NCI-H1930 (cell line): ENCODE data around the gene SMPX.

Source experiments
- DNase-seq, 2 experiments: peaks; one replicate each; lab custom pipeline; 2025; lab: John Stamatoyannopoulos, UW

The SMPX gene

DNA sequence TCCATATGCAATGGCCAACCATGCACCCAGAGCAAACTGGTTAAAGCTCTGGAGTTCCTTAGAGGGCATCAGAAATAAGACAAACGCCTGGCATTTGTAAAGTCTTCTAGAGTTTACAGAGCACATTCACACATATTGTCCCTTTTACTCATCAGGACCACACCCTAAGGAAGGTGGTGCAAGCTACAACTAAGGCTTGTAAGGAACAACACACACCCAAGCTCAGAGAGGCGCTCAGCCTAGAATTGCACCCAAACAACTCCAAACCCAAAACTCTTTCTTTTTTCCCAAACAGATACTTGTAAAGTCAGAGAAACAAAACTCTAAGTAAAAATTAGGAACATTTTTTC lies 46.1 kb downstream of the SMPX start:
- no peak for DNase-seq

DNA sequence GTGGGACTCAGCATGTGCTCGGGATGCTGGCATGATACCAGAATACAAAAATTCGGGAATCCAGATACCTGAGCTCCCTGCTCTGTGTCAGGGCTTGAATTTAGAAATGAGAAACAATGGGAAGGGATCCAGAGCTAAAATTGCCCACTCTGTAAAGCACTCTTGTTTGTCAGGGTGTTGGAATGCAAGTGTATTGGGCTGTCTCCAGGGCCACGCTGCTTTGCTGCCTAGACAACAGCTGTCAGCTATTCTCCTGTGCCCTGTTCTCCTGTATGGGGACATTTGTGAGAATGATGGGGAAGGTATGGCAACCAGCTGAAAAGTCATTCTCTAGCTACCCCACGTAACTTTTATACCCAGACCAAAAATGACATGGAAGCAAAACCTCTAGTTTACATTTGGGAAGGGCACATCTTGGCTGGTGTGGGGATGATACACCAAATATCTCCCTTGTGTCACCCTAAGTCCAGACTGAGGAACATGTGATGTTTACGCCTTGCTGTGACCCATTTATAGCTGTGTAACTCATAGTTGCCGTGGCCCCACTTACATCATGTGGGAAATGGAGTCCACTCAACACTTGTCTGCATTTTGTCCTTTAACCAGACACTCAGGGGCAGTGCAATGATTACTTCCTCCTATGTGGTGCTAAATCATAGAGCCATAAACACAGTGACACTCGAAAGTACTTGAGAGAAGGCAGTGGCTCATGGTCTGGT lies 46.6 kb downstream of the SMPX start:
- DNase-seq, result no peak

DNA sequence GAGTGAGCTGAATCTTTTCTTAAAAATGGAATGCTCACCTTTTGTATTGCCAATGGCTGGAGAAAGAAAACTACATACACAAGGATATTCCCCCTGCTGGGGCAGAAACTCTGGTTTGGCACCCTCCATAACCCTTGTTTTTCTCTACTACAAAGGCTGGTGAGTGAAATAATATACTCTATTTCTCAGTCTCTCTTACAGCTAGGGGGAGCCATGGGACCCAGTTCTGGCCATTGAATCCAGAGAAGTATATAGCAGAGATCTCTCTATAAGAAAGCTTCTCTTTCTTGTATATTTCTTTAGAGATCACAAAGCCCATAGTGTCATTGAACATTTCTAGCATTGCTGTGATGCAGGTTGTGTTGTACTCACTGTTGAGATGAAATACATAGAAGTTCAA lies 49.8 kb downstream of the SMPX start:
- DNase-seq, result no peak

DNA sequence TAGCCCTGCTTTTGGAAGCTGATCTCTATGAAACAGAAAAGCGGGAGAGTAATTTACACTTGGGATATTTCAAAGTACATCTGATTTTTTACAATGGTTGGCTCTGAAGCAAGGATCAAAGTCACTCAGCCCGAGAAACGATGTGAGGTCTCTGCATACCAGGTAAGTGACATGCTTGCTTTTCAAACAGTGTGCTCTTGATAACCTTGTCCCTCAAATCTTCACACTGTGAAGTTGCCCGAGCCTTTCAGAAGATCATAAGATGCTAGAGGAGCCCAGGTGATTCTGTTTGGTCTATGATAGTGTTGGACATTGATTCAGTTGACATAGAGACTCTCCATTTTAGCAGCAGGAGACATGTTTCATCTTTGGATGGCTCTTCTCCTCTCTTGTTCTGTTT lies 52.7 kb downstream of the SMPX start:
- no peak for DNase-seq

DNA sequence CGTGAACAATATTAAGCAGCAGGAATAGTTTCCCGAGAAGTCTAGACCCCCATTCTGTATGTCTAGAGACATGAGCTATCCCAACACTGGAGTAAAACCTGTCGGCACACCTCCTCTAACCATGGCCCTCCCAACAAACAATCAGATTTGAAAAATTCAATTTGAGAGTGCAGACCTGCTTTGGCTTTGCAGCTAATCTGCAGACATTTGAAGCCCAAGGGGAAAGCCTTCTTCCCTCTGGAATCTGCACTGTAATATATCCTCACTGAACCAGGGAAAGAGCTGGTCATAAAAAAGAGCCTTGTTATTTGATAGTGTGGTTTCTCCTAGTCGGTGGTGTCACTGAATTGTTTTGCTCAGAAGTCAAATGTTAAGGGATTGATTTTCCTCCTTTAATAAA lies 55.2 kb downstream of the SMPX start:
- no peak for DNase-seq

DNA sequence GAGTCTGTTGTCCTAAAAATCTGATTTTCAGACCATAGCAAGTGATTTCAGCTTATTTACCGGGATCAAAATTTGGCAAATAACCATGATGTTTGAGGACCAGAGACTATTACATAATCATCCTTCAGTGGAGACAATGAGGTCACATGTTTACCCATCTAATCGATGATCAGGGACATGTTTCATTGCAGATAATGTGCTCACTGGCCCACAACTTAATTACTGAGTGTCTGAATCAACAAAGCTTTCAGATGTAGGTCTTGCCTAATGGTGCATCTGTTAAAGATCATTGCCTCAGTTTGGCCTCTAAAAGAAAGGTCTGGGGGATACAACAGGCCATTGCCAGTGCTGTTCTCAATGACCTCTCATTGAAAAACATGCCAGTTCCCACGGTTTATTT lies 56.9 kb downstream of the SMPX start:
- no peak for DNase-seq

DNA sequence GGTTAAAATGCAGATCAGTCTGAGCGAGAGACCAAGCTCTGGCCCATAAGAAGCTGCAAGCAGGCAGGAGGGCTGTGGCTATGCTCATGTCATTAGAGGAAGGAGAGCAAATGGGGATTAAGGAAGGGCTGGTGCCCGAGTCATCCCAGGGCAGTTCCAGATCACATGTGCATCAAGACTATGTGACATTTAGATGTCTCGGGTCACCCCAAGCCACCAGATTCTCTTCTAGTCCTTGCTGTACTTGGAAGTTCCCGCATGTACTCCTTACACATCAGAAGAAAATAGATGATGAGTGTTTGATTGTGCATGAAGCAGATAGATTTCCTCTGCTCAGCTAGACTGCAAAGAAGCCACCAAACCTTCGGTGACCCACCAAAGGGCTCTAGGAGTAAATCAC lies 57.6 kb downstream of the SMPX start:
- DNase-seq, result no peak

DNA sequence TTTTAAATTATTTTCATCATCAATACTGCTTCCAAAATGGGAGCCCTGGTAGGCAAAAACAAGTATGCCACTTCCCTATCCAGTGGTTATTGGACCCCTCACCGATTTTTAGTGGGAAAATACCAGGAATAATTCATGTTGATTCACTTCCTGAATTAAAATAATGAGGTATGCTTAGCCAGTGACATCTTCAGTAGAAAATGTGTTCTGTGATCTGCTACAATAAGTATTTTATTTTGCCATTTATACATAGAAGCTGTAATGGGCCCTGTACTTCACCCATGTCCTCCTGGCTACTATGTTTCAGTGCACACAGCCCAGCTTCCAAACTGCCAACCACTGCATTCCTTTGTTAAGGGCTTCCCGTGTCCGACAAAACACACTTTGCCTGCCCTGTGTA lies 58.8 kb downstream of the SMPX start:
- no peak for DNase-seq

DNA sequence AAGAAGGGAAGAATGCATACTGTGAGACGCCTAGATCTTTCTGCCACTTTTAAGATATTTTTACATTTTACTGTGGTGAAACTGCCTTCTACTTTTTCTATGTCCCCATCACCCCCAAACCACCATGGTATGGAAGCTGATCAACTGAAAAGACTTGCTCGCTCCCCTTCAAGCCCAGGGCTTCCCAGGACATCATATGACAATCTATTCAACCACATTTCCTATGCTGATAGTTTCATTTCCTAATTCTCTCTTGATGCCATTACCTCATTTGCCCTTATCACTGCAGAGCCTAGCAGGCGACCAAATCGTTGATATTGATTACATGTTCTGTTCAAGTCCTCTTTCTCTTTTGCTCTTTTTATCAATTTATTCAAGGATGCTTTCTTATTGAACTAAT lies 59.6 kb downstream of the SMPX start:
- DNase-seq, result no peak

DNA sequence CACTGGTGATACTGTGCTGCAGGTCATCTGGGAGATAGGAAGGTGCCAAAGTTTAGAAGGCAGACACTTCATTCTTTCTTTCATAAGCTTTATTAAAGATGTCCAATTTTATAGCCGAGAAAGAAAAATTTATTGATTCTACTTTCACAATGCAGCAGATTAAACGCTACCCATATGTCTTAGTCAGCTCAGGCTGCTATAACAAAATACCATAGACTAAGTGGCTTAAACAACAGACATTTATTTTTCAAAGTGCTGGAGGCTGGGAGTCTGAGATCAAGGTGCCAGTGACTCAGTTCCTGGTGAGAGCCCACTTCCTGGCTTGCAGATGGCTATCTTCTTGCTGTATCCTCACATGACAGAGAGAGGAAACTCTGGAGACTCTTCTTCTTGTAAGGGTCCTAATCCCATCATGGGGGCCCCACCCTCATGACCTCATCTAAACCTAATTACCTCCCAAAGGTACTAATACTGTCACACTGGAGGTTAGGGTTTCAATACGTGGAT lies 66.4 kb downstream of the SMPX start:
- DNase-seq, result no peak

DNA sequence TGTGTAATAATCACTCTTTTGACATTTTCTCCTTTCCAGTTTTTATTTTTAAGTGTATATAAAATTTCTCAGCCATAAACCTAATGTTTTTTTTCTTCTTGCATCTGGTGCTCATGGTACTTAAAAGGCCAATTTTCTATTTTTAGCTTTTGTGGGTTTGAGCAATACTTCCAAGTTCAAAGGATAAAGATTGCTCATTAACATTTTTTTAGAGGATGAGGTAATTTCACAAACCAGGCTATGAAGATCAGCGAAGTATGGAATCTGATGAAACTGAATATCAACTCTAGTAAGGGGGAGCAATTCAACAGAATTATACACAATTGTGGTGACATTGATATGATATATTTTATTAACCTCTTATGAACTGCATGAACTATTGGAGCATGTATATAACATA lies 74.0 kb downstream of the SMPX start:
- no peak for DNase-seq

DNA sequence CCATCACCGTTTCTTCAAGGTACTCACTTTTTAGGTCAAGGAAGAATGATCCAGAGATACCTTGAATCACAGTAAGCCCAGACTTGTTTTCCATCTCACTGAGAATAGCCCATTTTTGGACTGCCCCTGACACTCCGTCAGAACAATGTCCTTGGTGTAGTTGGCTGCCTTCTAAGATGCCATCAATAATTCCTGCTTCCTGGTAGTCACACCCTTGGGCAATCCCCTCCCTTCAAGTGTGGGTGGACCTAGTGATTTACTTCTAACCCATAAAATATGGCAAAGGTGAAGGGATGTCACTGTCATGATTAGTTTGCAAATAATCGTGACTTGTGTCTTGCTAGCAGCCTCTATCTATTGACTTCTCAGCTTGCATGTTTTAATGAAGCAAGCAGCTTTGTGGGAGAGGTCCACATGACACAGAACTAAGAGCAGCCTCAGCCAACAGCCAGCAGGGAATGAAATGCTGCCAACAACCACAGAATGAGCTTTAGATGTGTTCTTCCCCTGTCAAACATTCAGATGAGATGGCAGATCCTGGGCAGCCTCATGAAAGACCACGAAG lies 79.8 kb downstream of the SMPX start:
- DNase-seq, result no peak

DNA sequence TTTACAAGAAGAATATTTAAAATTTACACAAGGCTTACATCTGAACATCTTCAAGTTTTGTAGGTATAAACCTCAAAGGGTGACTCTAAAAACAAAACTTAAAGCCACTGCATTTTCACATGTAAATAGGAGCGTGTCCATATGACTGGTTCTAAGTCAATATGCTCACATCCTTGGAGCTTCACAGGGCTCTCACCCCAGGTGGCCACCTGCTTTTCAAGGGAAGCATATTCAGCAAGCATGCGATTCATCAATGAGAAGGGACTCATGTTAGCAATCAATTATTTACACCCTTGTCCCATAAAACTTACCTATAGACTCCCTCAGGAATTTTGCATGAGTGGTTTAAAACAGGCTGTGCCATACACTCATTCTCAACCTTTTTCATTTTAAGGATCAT lies 82.0 kb downstream of the SMPX start:
- no peak for DNase-seq

DNA sequence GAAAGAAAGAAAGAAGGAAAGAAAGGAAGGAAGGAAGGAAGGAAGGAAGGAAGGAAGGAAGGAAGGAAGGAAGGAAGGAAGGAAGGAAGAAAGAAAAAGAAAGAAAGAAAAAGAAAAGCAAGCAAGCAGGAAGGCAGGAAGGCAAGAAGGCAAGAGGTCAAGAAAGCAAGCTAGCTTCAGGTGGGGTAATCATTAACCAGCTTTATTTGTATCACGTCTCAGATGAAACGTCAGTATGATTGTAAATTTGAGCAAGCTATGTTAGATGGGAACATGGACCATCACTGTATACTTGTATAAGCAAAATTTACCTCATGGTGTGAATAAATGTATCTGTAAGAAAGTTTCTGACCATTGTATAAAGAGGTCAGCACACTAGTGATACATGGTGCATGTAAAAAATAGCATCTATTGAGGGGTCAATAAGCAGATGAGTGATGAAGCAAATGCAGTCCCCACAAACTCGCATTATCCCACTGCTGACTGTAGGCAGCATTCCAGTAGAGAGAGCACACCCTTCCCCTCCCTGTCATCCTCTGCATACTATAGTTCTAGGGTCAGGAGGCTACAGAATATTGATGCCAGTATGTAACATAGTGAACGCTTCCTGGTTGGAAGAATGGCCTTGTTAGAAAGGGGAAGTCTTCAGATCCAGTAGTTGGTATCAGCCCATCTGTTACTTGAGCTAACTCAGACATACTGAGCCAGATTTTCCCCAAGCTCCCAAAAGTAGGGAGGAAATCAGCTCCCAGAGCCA lies 83.3 kb downstream of the SMPX start:
- no peak for DNase-seq

DNA sequence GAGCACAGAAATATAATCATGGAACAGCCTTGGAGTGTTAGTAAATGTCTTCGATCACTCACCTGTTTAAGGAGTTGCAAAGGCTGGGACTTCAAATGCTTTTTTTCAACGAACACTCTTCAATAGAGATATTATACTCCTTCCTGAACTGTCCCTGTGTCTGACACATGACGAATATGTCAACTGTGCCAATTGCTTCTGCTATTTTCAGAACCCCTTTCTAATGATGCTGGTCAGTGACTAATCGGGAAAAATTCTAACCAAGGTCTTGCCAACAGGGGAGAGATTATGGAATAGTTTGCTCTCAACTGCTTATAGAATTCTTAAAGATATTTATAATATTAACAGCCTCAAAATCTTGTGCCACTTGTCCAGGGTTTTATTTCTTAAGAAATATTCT lies 91.2 kb downstream of the SMPX start:
- no peak for DNase-seq

DNA sequence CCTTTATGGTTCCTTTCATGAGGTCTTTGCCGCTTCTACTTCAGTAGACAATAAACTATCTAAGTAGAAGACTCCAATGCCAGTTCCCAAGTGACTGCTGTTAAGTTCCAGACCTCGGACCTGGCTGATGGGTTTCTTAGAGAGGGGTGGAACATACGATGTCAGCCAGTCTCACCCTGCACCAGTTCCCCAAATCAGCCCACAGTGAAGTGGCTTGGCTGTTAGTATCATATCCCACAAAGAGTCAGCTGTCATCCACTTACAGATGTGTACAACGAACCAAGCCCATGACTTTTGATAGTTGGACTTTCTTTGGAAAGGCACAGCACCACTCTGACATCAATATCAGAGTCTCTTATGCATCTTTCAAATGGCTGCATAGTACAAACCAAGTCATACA lies 91.7 kb downstream of the SMPX start:
- no peak for DNase-seq

DNA sequence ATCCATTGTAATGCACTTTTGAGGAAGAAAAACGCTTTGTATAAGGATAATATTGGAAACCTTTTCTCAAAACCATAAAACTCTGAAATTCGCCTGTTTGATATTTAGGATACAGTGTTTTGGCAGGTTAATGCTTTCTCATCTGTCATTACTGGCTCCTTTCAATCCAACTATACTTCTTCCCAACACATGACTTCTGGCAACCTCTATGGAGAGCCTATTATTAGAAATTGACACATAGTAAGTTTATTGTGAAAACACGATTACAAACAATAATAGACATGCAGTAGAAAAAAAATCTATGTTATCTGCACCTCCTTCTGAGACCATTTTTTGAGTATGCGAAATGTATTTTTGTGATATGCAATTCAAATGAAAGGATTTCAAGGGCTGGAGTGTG lies 95.2 kb downstream of the SMPX start:
- DNase-seq, result no peak

DNA sequence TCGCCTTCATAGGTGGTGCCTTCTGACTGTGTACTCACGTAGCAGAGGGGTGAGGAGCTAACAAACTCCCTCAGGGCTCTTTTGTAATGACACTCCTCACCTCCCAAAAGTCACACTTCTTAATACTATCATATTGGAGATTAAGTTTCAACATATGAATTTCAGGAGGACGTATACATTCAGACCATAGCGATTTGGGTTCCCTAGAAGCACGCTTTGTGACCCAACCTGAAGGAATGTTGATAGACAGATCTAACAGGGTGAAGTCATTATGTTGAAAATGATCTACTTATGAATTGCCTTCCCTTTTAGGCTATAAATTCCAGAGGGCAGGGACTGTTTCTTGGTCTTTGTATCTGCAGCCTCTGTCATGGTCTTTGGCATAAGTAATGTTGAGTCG lies 96.6 kb downstream of the SMPX start:
- DNase-seq, result no peak

DNA sequence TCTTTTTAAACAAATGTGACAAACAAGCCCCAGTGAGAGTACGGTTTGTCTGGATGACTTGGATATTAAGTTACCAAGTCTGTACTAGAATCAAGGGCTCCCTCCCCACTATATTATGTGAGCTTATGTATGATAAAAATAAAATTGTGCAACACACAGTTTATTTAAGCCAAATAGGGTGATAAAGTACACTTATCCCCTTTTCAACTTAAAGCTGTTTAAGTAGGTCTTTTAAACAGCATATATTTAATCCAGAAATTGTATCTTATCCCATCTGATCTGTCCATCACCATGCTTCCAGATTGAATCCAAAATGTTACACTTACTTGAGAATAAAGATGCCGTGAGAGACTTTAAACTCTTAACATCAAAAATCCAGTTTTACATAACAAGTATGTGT lies 97.8 kb downstream of the SMPX start:
- no peak for DNase-seq

DNA sequence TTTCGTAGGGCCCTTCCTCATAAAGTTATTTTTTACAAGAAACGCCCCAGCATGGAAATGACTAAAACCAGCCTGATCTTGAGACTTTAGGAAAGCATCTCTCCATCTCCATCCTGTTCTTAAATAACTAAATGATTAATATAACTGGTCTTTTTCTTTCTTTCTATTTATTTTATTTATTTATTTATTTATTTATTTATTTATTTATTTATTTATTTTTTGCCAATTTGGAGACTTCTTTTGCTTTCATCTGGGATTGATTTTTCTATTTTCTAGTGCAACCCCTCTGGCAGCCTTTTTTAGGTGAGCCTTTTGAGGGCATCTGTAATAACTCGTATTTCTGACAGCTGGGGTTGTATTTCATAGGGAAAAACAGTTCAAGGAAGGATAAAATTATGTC lies 98.6 kb downstream of the SMPX start:
- no peak for DNase-seq

DNA sequence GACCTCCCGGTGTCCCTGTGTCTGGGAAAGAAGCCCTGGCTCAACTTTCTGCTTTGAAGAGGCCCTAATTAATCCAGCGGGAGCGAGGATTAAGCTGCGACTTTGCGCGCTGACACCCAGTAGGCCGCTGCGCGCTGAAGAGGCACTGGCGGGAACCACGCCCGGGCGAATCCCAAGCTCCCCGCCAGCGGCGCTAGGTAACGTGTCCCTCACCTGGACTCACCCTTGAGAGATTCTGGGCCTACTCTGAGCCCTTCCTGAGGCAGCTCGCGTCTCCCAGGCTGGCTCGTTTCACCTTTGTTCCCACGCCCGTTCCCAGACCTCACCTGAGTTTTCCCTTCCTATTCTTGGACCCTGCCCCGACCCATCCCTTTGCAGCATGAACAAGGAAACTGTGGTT lies 99.2 kb downstream of the SMPX start:
- no peak for DNase-seq

DNA sequence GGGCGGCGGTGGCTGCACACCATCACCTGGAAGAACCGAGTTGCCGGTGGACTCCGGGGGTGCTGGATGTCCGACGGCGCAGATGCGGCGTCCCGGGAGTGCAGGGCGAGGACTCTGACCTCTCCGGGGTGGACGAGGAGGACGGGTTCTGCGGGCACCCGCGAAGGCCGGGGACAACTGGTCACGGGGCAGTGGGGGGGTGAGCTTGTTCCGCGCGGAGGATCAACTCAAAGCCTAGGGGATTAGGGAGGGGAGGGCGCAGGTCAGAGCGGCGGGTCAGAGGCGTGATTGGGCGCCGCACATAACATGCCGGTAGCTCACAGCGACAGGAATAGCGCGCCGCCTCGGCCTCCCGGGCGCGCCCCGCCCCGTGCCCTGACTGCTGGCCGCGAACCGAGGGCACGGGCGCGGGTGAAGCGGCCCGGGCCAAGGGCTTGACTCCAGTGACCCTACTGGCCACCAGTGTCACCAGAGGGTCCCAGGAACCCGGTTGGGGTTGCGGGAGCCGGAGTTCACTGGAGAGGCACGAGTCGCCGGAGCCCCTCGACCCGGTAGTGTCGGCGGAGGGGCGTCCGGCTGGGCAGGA lies 99.7 kb downstream of the SMPX start, which contains the start of gene KLHL34:
Gene KLHL34 (minus strand): TSS at position 179 of the 586 bp plus-strand sequence. CDS start 542 bp downstream, outside the sequence.
- DNase-seq, result no peak
